HFFc6 (cell line): ENCODE data around the gene CYP2U1. TPM values are rescaled to one million over a fixed set of nuclear protein-coding genes. Genes with fewer than 3 reads are reported as not detected.

Experiments used
- DNase-seq: peaks from one replicate; pipeline ENCODE4 v3.0.0-alpha.2; 2018
- H3K27ac Mint-ChIP-seq: 2 replicates; pipeline ENCODE4 v1.8.0; 2020; ENCODE audit warnings: mild to moderate bottlenecking, mixed read lengths
- H3K27me3 Mint-ChIP-seq: 2 replicates; pipeline ENCODE4 v1.8.0; 2021; ENCODE audit warnings: mild to moderate bottlenecking, moderate library complexity, mixed read lengths; ENCODE audit not compliant: insufficient read depth
- H3K36me3 Mint-ChIP-seq: 2 replicates; pipeline ENCODE4 v1.8.0; 2021; ENCODE audit warnings: low read depth, mixed read lengths
- H3K4me1 Mint-ChIP-seq: 2 replicates; pipeline ENCODE4 v1.8.0; 2020; ENCODE audit warnings: low read depth, mixed read lengths
- H3K4me3 Mint-ChIP-seq: 2 replicates; pipeline ENCODE4 v1.8.0; 2020; ENCODE audit warnings: mild to moderate bottlenecking, moderate library complexity, mixed read lengths
- H3K9me3 Mint-ChIP-seq: 2 replicates; pipeline ENCODE4 v1.8.0; 2020; ENCODE audit warnings: mild to moderate bottlenecking, mixed read lengths
- total RNA-seq, 6 experiments: library from RNA; stranded (reverse); fragmentation: NEBNext Ultra II Directional; extraction: Animal tissue kit (Norgen Biotek cat#: 25700); gene quantifications; 2 replicates in 1 of 6; 3 replicates in 5 of 6; pipeline ENCODE4 v1.2.3, GENCODE V29; 2021
- TF ChIP-seq, protein P1 (sequence below): fragments of 200-600 bp; sonication (generic); IDR thresholded peaks from 2 replicates; pipeline ENCODE4 v1.5.0; 2021; ENCODE audit warnings: antibody characterized with exemption, mild to moderate bottlenecking

CYP2U1 gene
- total RNA-seq, 6 experiments from 2014 or later: 17.7 to 25.5 (median 21.7) TPM

DNA sequence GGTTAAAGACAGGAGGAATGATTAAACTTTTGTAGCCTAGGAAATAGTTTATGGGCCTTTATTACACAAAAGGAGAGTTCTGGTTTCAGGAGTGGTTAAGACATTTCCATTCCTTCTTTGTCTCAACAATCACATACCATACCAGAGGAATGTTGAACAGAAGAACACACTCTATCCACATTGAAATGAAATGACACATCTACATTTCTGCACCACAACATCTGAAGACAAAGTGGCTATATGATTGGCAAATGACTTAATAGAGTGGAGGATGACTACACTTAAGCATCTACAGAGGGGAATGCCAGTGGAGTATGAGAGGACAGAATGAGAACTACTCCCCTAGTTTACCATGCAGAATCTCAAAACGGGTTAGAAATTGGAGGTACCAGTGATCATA is 8.0 kb downstream of the CYP2U1 start:
- H3K36me3 Mint-ChIP-seq: peaks cover 23% of the 10 kb centered on the region
- H3K4me1 Mint-ChIP-seq: peaks cover 15% of the 10 kb centered on the region
- TF ChIP-seq, protein P1, sequence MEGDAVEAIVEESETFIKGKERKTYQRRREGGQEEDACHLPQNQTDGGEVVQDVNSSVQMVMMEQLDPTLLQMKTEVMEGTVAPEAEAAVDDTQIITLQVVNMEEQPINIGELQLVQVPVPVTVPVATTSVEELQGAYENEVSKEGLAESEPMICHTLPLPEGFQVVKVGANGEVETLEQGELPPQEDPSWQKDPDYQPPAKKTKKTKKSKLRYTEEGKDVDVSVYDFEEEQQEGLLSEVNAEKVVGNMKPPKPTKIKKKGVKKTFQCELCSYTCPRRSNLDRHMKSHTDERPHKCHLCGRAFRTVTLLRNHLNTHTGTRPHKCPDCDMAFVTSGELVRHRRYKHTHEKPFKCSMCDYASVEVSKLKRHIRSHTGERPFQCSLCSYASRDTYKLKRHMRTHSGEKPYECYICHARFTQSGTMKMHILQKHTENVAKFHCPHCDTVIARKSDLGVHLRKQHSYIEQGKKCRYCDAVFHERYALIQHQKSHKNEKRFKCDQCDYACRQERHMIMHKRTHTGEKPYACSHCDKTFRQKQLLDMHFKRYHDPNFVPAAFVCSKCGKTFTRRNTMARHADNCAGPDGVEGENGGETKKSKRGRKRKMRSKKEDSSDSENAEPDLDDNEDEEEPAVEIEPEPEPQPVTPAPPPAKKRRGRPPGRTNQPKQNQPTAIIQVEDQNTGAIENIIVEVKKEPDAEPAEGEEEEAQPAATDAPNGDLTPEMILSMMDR: no peak
- H3K27me3 Mint-ChIP-seq: no peaks in the 10 kb centered on the region; the same call in 1 of the 2 replicates
- no peak overlapping the region for H3K4me3 Mint-ChIP-seq
- peak overlapping the region; percentile 41 for H3K27ac Mint-ChIP-seq
- H3K9me3 Mint-ChIP-seq: no peaks in the 10 kb centered on the region
- peak; percentile 67 for DNase-seq

- H3K36me3 Mint-ChIP-seq: peaks cover 33% of the 10 kb centered on the region
- H3K27me3 Mint-ChIP-seq: no peaks in the 10 kb centered on the region; the same call in 1 of the 2 replicates
- TF ChIP-seq, protein P1: no peak
- DNase-seq: no peak
- H3K27ac Mint-ChIP-seq: no peak overlapping the region
- no peaks in the 10 kb centered on the region for H3K9me3 Mint-ChIP-seq
- H3K4me1 Mint-ChIP-seq: peaks cover 13% of the 10 kb centered on the region
- no peak overlapping the region for H3K4me3 Mint-ChIP-seq
Measured at GRCh38 chr4:107945809-107946208, 14.5 kb downstream of the CYP2U1 start.

DNA sequence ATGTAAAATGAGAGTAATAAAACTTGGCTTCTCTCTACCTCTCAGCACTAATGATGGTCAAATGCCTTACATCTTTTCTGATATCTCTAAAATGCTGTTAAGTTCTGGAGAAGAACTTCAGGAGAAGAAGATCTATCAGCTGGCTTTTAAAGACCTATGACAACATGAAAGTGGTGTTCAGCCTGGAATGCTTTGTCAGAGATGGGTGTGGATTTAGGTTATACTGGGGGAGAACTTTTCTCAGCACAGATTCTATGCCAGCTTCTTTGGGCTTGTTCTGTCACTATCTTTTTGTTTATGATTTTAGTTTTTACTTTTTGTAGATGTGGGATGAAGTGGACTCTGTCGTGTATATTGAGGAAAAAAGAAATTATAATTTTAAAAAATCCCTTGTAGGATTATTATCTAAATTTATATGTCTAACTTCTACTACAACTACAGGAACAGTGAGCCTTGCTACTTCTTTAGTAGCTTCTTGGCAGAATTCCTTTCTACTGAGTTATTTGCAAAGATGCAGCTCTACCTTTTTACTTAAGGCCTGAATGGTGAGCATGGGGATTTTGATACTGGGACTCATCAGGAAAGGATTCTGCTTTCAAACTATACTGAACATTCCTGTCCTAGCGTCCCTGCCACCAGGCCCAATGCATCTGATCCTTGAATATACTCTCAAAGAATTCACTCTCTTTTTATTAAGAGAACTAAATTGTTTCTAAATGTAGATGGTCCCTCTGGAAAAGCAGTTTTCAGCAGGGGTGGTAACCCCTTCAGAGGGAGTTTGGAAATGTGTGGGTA is 19.6 kb downstream of the CYP2U1 start:
- H3K4me3 Mint-ChIP-seq: peak overlapping the region; percentile 69
- TF ChIP-seq, protein P1: no peak
- H3K9me3 Mint-ChIP-seq: no peaks in the 10 kb centered on the region
- peaks cover 23% of the 10 kb centered on the region for H3K36me3 Mint-ChIP-seq
- DNase-seq: peak; percentile 39
- H3K27ac Mint-ChIP-seq: peak overlapping the region; percentile 86
- no peaks in the 10 kb centered on the region for H3K27me3 Mint-ChIP-seq
- H3K4me1 Mint-ChIP-seq: peaks cover 39% of the 10 kb centered on the region

DNA sequence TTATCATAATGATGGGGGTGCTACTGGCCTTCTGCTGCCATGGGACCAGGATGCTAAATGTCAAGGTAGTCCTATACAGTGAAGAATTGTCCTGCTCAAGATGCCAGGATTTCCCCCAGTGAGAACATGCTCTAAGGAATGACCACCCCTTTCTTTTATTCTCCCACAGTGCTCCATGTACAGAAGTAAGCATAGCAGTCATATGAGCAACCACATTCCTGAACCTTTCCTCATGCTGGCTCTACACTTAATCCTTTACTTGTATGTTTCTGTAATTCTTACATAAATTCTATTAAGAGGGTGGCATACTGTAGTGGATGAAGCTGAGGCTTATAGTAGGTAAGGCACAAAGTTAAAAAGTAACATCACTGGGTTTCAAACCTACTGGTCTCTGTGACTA is 20.2 kb downstream of the CYP2U1 start:
- peaks cover 44% of the 10 kb centered on the region for H3K4me1 Mint-ChIP-seq
- H3K27ac Mint-ChIP-seq: peak overlapping the region; percentile 86
- H3K9me3 Mint-ChIP-seq: peaks cover 4% of the 10 kb centered on the region
- peak overlapping the region; percentile 69 for H3K4me3 Mint-ChIP-seq
- peak; percentile 85 for DNase-seq
- TF ChIP-seq, protein P1: no peak
- H3K27me3 Mint-ChIP-seq: no peaks in the 10 kb centered on the region
- peaks cover 29% of the 10 kb centered on the region for H3K36me3 Mint-ChIP-seq

- TF ChIP-seq, protein P1: no peak
- Mint-ChIP-seq H3K4me3 (no peak overlapping the region), H3K27ac (no peak overlapping the region), H3K27me3 (peaks cover 2% of the 10 kb centered on the region; the same call in 1 of the 2 replicates), H3K36me3 (peaks cover 12% of the 10 kb centered on the region), H3K9me3 (peaks cover 6% of the 10 kb centered on the region), H3K4me1 (peaks cover 28% of the 10 kb centered on the region)
- DNase-seq: no peak
Measured at GRCh38 chr4:107956011-107956410, 24.7 kb downstream of the CYP2U1 start.
